Ramos (cell line): Measurements from ENCODE around the gene KRTAP26-1.

ENCODE experiments used
- in situ Hi-C: fragments of 300-500 bp; cut with MboI; formaldehyde crosslinking; loops from one replicate; pipeline ENCODE4 v1.14.3; 2022; ENCODE audit warnings: low sequenced_read_pairs; ENCODE audit not compliant: unreplicated experiment

The KRTAP26-1 gene

DNA sequence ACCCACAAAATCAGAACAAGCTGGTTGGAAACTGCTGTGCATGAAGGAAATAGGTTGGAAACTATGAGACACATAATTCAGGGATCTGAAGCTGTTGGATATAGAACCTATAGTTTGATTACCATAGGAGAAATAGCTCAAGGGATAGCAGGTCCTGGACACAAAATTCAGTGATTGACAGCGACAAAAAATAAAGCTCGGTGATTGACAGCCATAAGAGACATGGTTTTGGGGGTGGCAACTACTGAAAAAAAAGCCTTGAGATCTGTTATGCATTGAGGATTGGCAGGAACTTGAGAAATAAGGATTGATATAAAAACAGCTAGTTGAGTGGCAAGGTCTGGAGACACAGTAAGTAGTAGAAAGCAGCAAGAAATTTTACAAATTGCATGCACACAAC lies 30.9 kb downstream of the KRTAP26-1 start, which contains the start of gene KRTAP25-1:
Gene KRTAP25-1 (minus strand): TSS at position 300 of the 400 bp plus-strand sequence. CDS start 24 bp downstream, at position 276.
- in situ Hi-C loops = no loop called here

DNA sequence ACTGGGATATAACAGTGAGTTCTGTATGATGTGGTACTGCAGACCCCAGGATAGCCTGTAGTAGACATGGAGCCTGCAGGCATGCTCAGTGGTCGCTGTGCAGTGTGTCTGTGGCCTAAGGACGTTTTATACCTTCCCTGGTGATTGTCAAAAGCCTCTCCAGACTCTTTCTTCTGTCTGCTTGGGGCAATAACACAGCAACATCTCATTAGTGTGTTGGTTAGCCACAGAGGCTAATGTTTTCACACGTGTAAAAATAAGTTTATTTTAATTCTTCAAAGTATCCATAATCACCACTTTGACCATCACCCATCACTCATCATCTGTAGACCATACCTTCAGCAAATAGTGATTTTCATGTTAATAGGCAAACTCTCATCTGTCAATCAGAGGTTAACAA lies 37.3 kb downstream of the KRTAP26-1 start, which contains the start of gene KRTAP24-1:
Gene KRTAP24-1 (minus strand): TSS at position 101 of the 400 bp plus-strand sequence. CDS start 18 bp downstream, at position 83.
- in situ Hi-C loops = no loop called here

GRCh38 chr21:30271611-30272010 lies 48.5 kb downstream of the KRTAP26-1 start:
- in situ Hi-C loops = no loop called here

- in situ Hi-C loops = no loop called here
Observed at GRCh38 chr21:30271156-30271555, 49.0 kb downstream of the KRTAP26-1 start.

- in situ Hi-C loops = no loop called here
Observed at GRCh38 chr21:30269803-30270530, 50.1 kb downstream of the KRTAP26-1 start.
